Panc1 (cell line): ENCODE data around the gene KNSTRN.

Experiments used
- CTCF ChIP-seq: fragments of 450-650 bp; IDR thresholded peaks from 2 replicates; pipeline ENCODE4 v1.5.1; 2017; ENCODE audit warnings: mild to moderate bottlenecking
- POLR2AphosphoS5 ChIP-seq: IDR thresholded peaks from 2 replicates; pipeline ENCODE4 v1.6.1; 2012; ENCODE audit warnings: mild to moderate bottlenecking, low read depth, low read length, moderate library complexity
- REST ChIP-seq, 2 experiments: IDR thresholded peaks; 2 replicates each; pipeline ENCODE4 v1.6.1; 2011 to 2012; ENCODE audit warnings: low read depth in 2 of 2, control low read depth in 1 of 2, low read length in 1 of 2, mild to moderate bottlenecking in 1 of 2, moderate library complexity in 1 of 2; ENCODE audit not compliant: insufficient read depth in 1 of 2

- TF ChIP-seq CTCF (no peak), POLR2AphosphoS5 (no peak), REST (IDR thresholded peaks at IDR 0.05; ENCODE audit: insufficient read depth in 1 of 2, low read depth in 2 of 2, low read length in 1 of 2) (no peak)
Observed at GRCh38 chr15:40397688-40398412, 15.3 kb downstream of the KNSTRN start.
